ENCODE measurements around the gene MTHFSD. TPM values are rescaled to one million over a fixed set of nuclear protein-coding genes. Genes with fewer than 3 reads are reported as not detected.

The MTHFSD gene
- total and polyA plus RNA-seq, 2 donors (not counting 3 experiments of a cell fraction or from before 2014, with no cell fraction given), result 16.7 to 21.1 TPM

DNA sequence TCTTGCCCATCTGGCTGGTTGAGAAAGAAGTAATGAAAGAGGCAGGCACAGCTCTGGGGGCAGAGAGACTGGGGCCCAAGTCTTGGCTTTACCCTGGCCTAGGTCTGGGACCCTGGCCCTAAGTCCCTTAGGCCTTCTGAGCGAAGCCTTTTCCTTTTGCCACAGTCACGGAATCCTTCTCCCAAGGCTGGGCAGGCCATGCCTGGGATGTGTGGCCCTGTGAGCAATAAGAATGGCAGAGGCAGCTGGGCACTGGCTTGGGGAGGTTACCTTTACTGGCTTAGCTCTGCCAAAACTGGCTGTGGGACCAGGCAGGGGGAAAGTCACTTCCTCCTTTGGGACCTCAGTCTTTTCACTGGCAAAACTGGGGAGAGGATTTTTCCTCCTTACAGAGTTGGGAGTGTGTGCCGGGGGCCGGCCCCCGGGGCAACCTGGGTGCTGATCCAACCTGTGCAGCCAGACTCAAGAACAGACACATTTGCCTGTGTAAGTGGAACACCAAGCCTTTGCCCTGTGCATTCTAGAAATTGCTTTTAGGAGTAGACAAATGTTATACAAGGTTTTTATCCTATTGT is 31.8 kb downstream of the MTHFSD start:
- no peaks in the 10 kb centered on the region for H3K9me1 ChIP-seq (replicated peaks; ENCODE audit: control insufficient read depth, extremely low read depth, insufficient read depth, low read length)
- DNase-seq (ENCODE audit: low read depth, low spot score) (no peak), FAIRE-seq (no peak)
- H3K9me3 ChIP-seq (replicated peaks; ENCODE audit: control insufficient read depth, insufficient read depth, low read length), result no peaks in the 10 kb centered on the region
- dilution Hi-C loops (cut with MboI; ENCODE audit: extremely low pct_ligation_motif_present, low sequenced_read_pairs) (no loop called here), intact Hi-C loops (cut with micrococcal nuclease) (no loop called here)
- H3K4me1 ChIP-seq (ENCODE audit: control insufficient read depth, extremely low read depth, insufficient read depth, low read length), result no peaks in the 10 kb centered on the region
- ChIA-PET POLR2A (no interaction called here), CTCF (interaction anchor here (0.6 to 2.0 kb wide), 3 partner anchors 270 to 704 kb away, joined by 3 to 6 read pairs (median 6); no protein-coding TSS in a partner anchor)
- no peaks in the 10 kb centered on the region for H4K20me1 ChIP-seq (replicated peaks; ENCODE audit: control insufficient read depth, extremely low read depth, insufficient read depth, low read length)
- H3K27ac ChIP-seq (ENCODE audit: insufficient read depth, low read depth, low read length), result no peak overlapping the region
- H3K4me3 ChIP-seq (replicated peaks in 1 of 3; ENCODE audit: insufficient read depth in 1 of 3, low read depth in 1 of 3, low read length in 3 of 3), result no peak overlapping the region
- no peak overlapping the region for H3K4me2 ChIP-seq (ENCODE audit: insufficient read depth, low read length)
- no peaks in the 10 kb centered on the region for H3K27me3 ChIP-seq (ENCODE audit: control insufficient read depth in 2 of 2, insufficient read depth in 2 of 2, low read length in 2 of 2)
- TF ChIP-seq MYC (IDR thresholded peaks at IDR 0.05; ENCODE audit: low read depth, low read length) (no peak), POLR2AphosphoS5 (IDR thresholded peaks at IDR 0.05; ENCODE audit: insufficient read depth, low read depth, low read length) (no peak), POLR2A (IDR thresholded peaks at IDR 0.05; ENCODE audit: low read depth, low read length) (no peak)
- H2AFZ ChIP-seq (ENCODE audit: low read depth, low read length), result no peak overlapping the region
- no TSS peak for BruUV-seq (replicated peaks)
- H3K36me3 ChIP-seq (ENCODE audit: control insufficient read depth in 2 of 2, extremely low read depth in 1 of 2, insufficient read depth in 2 of 2, low read length in 2 of 2), result no peaks in the 10 kb centered on the region
- no peaks in the 10 kb centered on the region for H3K79me2 ChIP-seq (ENCODE audit: control insufficient read depth, insufficient read depth, low read length)
- H3K9ac ChIP-seq (replicated peaks; ENCODE audit: extremely low read depth, insufficient read depth, low read length), result no peak overlapping the region

DNA sequence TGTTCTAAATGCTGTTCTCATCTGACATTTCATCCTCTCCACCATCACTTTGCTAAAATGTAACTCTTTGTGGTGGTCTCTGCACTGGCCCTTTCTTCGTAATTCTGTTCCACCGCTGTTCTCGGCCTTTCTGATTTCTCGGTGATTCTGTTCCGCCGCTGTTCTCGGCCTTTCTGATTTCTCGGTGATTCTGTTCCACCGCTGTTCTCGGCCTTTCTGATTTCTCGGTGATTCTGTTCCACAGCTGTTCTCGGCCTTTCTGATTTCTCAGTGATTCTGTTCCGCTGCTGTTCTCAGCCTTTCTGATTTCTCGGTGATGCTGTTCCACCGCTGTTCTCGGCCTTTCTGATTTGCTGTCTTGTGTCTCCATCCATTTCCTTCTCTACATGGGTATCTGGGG is 32.4 kb downstream of the MTHFSD start:
- H3K9ac ChIP-seq (replicated peaks; ENCODE audit: extremely low read depth, insufficient read depth, low read length), result no peak overlapping the region
- no peak for TF ChIP-seq MYC (IDR thresholded peaks at IDR 0.05; ENCODE audit: low read depth, low read length)
- TF ChIP-seq POLR2AphosphoS5 (IDR thresholded peaks at IDR 0.05; ENCODE audit: insufficient read depth, low read depth, low read length), result no peak
- TF ChIP-seq, protein P1, sequence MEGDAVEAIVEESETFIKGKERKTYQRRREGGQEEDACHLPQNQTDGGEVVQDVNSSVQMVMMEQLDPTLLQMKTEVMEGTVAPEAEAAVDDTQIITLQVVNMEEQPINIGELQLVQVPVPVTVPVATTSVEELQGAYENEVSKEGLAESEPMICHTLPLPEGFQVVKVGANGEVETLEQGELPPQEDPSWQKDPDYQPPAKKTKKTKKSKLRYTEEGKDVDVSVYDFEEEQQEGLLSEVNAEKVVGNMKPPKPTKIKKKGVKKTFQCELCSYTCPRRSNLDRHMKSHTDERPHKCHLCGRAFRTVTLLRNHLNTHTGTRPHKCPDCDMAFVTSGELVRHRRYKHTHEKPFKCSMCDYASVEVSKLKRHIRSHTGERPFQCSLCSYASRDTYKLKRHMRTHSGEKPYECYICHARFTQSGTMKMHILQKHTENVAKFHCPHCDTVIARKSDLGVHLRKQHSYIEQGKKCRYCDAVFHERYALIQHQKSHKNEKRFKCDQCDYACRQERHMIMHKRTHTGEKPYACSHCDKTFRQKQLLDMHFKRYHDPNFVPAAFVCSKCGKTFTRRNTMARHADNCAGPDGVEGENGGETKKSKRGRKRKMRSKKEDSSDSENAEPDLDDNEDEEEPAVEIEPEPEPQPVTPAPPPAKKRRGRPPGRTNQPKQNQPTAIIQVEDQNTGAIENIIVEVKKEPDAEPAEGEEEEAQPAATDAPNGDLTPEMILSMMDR (IDR thresholded peaks at IDR 0.05; ENCODE audit: extremely low read depth in 1 of 2, insufficient read depth in 1 of 2, low read depth in 1 of 2, low read length in 2 of 2), result no peak
- no peak for TF ChIP-seq FOS (IDR thresholded peaks at IDR 0.05; ENCODE audit: borderline replicate concordance, insufficient read depth, low read length)
- TF ChIP-seq GATA2 (IDR thresholded peaks at IDR 0.05; ENCODE audit: insufficient read depth, insufficient read length, low read depth, low read length), result no peak
- TF ChIP-seq, protein P2, sequence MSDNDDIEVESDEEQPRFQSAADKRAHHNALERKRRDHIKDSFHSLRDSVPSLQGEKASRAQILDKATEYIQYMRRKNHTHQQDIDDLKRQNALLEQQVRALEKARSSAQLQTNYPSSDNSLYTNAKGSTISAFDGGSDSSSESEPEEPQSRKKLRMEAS (IDR thresholded peaks at IDR 0.05; ENCODE audit: insufficient read depth, insufficient read length), result no peak
- no peak for TF ChIP-seq JUN (IDR thresholded peaks at IDR 0.05; ENCODE audit: borderline replicate concordance, insufficient read depth, insufficient read length, low read depth)
- TF ChIP-seq POLR2A (IDR thresholded peaks at IDR 0.05; ENCODE audit: low read depth, low read length), result no peak
- no peak for TF ChIP-seq EZH2 (IDR thresholded peaks at IDR 0.05; ENCODE audit: borderline replicate concordance, low read depth, low read length, severe bottlenecking)
- no peaks in the 10 kb centered on the region for H3K79me2 ChIP-seq (ENCODE audit: control insufficient read depth, insufficient read depth, low read length)
- no peaks in the 10 kb centered on the region for H3K9me1 ChIP-seq (replicated peaks; ENCODE audit: control insufficient read depth, extremely low read depth, insufficient read depth, low read length)
- POLR2A ChIA-PET, result no interaction called here
- BruUV-seq (replicated peaks), result no TSS peak
- H3K9me3 ChIP-seq (replicated peaks; ENCODE audit: control insufficient read depth, insufficient read depth, low read length), result no peaks in the 10 kb centered on the region
- H3K27ac ChIP-seq (ENCODE audit: insufficient read depth, low read depth, low read length), result no peak overlapping the region
- dilution Hi-C loops (cut with MboI; ENCODE audit: extremely low pct_ligation_motif_present, low sequenced_read_pairs), result no loop called here
- no peak overlapping the region for H3K4me2 ChIP-seq (ENCODE audit: insufficient read depth, low read length)
- FAIRE-seq (no peak), DNase-seq (ENCODE audit: low read depth, low spot score) (no peak)
- no peaks in the 10 kb centered on the region for H3K27me3 ChIP-seq (ENCODE audit: control insufficient read depth in 2 of 2, insufficient read depth in 2 of 2, low read length in 2 of 2)
- no peak overlapping the region for H2AFZ ChIP-seq (ENCODE audit: low read depth, low read length)
- CTCF ChIA-PET, result interaction anchor here (0.6 to 2.0 kb wide), 4 partner anchors 270 to 703 kb away, joined by 3 to 6 read pairs (median 4); no protein-coding TSS in a partner anchor
- intact Hi-C loops (cut with micrococcal nuclease), result no loop called here
- H4K20me1 ChIP-seq (replicated peaks; ENCODE audit: control insufficient read depth, extremely low read depth, insufficient read depth, low read length), result no peaks in the 10 kb centered on the region
- no peak overlapping the region for H3K4me3 ChIP-seq (replicated peaks in 1 of 3; ENCODE audit: insufficient read depth in 1 of 3, low read depth in 1 of 3, low read length in 3 of 3)
- H3K4me1 ChIP-seq (ENCODE audit: control insufficient read depth, extremely low read depth, insufficient read depth, low read length), result no peaks in the 10 kb centered on the region
- H3K36me3 ChIP-seq (ENCODE audit: control insufficient read depth in 2 of 2, extremely low read depth in 1 of 2, insufficient read depth in 2 of 2, low read length in 2 of 2), result no peaks in the 10 kb centered on the region
